ENCODE results near the gene TEX51.

- TF ChIP-seq CTCF (conservative IDR thresholded peaks at IDR 0.05 in 1 of 2, IDR thresholded peaks at IDR 0.05 in 1 of 2; ENCODE audit: low read depth in 1 of 2, low read length in 2 of 2) (no peak), EZH2 (IDR thresholded peaks at IDR 0.05; ENCODE audit: low read length, missing control alignments) (no peak)
These were observed 17.1 kb upstream of the TEX51 start for GRCh38 chr2:126881591-126881990.
